Measurements from ENCODE around the gene RPS10.

Gene RPS10

DNA sequence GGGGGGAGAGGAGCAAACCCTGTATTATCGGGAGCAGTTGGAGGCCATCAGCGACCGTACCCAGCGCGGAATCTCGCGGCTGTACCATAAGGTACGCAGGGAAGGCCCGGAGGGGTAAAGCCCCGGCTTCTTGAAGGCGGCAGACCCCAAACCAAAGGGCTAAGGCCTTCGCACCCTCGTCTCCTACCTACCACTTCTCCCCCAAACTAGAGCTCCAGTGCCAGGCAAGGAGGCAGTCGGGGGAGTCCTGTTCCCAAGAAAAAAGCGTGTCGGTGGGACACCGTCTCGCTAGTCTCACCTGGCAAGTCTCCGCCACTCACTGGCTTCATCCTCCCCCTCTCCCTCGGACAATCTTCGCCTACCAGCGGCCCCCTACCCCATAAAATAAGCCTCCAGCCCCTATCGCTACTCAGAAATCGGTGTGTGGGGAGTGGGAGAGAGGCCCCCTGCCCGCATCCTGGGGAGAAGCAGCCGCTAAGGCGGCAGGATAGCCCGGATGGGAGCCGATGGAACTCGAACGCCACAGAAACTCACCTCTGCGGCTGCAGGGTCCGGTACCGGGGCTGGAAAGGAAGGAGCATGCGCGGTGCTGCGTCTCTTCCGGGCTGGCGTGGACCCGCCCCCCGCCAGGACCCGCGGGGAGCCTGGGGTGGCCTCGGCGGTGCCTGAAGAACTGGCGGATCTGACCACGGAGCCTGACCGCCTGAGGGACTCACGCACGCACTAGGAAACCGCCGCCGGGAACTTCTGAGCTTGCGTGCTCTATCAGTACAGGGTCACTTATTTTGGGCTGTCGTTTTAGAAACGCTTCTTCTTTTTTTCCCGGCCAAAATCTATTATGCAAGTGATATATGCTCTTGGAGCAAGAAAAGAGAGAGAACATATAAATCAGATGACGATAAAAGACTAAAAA is at the start of gene RPS10:
RPS10 (minus strand) TSS at position 572 of the 913 bp plus-strand sequence. CDS start 848 bp downstream, outside the sequence.
- DNase-seq, result peak; percentile 96

DNA sequence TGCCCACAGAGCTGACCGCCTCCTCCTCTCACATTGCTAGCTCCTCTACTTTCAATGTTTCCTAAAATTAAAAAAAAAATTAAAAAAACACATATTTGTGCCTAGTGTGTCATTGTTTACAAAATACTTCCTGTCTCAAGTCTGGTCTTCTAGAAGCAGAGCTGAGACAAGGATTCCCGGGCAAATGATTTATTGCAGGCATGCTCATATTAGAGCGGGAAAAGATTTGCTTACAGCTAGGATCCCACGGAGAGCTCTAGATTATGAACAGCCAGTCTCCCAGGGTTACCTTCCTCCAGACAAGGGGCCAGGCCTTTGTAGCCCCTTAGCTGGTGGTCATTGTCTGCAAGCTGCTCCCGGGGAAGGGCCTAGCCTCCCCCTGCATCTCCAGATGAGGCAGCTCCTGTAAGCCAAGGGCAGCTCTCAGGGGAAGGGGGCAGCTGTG is 49.4 kb upstream of the RPS10 start:
- no peak for DNase-seq

- no peak for DNase-seq
Observed at GRCh38 chr6:34474754-34475153, 48.9 kb upstream of the RPS10 start.

GRCh38 chr6:34473967-34474366 is 48.1 kb upstream of the RPS10 start:
- DNase-seq, result no peak

- DNase-seq, result no peak
Observed at GRCh38 chr6:34472425-34472824, 46.6 kb upstream of the RPS10 start.

DNA sequence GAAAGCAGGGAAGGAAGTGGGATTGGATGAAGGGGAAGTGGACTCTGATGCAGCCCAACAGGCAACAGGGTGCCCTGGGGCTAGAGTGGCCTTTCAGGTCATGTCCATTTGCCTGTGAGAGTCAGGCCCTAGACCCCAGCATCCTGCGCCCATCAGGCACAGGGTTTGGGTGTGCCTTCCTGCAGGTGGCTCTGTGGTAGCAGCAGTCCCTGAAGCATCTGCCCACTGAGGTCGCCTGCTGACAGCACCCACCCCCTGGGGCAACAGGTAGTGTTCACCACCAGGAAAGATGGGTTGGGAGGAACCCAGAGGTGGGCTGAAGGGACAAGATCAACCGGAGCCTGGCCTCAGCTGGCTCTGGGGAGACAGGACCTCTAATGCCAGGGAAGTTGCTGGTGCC is 43.6 kb upstream of the RPS10 start:
- DNase-seq, result no peak

DNA sequence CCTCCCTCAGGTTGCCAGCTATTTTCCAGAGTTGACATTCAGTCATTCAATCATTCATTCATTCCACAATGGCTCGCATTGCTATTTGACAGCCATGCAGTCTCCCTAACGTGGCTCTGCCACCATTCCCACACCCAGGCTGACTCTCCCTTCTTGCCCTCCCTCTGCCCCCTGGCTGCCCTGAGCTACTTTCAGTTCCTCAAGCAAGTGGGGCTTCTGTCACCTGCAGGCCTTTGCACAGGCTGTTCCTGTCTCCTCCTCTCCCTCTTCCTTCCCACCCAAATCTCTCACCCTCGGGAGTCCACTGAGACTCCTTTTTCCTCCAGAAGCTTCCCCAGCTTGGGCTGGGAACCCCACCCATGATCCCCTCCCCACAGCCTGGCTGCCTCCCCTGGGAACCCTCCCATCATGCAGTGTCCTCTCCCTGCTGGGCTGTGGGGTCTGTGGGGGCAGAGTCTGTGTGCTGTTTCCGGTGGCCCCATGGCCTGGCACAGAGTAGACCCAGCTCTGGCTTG is 42.6 kb upstream of the RPS10 start:
- no peak for DNase-seq

DNA sequence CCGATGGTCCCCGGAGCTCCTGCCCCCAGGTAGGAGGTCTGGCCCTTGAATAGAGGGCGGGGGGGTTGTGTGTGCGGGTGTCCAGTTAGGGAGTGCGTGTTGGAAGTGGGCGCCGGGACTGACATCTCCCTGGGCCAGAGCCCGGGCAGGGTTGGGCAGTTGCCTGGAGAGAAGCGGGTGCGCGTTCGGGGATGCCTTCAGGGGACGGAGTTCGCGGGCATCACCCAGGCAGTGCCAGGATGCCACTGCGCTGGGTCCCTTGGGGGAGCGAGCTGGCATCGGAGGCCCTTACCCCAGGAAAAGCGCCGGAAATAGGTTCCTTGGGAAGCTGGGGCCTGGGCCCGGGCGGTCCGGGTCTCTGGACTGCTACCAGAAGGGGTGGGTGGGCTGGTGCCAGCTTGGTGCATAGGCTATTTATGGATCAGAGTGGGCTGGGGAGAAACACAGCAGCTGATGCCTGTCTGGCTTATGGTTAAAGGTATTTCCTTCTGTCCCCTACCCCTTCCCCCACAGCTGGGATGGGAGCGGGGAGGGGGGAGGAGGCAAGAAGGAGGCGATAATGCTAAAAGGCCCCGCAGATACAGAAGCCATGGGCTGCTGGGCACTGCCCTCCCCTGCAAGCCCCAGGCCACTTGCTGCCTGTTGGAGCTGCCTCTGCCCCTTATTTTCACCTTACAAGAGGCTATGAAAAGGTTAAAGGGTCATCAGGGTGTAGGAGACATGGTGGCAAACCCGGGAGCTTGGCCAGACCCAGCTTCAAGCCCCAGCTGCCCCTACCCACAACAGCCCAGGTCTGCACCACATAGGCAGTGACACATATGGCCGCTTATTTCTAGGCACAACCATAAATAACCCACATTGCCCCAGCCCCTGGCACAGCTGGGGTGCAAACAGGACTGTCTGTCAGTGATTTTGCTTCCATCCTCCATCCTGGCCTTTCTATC is 40.6 kb upstream of the RPS10 start:
- DNase-seq, result no peak

DNA sequence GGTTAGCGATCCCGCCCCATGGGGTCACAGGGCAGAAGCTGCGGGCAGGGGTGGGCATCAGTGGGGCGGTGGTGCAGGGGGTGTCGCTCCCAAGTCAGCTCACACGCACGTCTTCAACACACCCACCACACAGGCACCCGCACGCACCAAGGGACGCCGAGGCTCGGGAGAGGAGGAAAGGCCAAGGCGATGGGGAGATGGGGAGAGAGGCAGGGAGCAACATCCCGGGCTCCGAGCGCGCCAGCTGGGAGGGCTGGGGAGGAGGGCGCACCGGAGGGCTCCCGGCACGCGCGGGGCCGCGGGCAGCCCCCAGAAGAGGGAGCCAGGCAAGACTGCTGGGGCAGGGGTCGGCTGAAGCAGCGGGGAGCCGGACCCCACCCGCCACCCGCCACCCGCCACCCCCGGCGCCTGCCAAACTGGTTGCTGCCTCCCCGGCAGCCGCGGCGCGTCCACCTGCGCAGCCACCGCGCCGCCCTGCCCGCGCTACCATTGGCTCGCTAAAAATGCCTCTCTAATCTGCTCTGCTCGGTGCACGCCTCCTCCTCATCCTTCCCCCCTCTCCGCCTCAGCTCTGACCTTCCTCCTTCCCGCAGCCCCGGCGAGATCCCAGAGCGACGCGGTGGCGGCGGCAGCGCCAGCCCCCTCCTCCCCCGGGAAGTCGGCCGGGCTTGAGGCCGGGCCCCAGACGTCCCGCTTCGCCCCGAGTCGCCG is 39.8 kb upstream of the RPS10 start, which contains the start of gene PACSIN1:
PACSIN1 (plus strand) TSS at position 546 of the 711 bp plus-strand sequence. CDS start 60,230 bp downstream, outside the sequence.
- no peak for DNase-seq

GRCh38 chr6:34463849-34464248 is 38.0 kb upstream of the RPS10 start:
- no peak for DNase-seq

- DNase-seq, result no peak
Observed at GRCh38 chr6:34463299-34463698, 37.4 kb upstream of the RPS10 start.

DNA sequence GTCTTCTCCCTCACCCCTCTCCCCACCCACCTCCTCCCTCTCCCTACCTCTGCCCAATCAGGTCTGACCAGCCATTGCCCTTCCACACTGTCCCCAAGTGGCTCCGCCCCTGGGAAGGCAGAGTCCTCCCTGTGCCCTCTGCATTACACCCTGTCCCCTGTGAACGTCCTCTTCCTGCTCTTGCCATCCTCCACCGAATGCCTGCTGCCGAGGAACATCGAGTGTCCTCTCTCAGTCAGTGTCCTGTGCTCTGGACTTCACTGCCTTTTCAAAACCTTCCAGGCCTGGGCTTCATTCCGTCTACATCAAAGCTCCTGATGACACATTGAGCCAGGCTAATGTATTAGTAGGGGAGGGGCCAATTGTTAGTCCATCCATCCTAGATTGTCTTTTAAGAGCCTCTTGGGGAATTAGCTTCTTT is 36.7 kb upstream of the RPS10 start:
- no peak for DNase-seq

- DNase-seq, result no peak
Observed at GRCh38 chr6:34462010-34462409, 36.1 kb upstream of the RPS10 start.

DNA sequence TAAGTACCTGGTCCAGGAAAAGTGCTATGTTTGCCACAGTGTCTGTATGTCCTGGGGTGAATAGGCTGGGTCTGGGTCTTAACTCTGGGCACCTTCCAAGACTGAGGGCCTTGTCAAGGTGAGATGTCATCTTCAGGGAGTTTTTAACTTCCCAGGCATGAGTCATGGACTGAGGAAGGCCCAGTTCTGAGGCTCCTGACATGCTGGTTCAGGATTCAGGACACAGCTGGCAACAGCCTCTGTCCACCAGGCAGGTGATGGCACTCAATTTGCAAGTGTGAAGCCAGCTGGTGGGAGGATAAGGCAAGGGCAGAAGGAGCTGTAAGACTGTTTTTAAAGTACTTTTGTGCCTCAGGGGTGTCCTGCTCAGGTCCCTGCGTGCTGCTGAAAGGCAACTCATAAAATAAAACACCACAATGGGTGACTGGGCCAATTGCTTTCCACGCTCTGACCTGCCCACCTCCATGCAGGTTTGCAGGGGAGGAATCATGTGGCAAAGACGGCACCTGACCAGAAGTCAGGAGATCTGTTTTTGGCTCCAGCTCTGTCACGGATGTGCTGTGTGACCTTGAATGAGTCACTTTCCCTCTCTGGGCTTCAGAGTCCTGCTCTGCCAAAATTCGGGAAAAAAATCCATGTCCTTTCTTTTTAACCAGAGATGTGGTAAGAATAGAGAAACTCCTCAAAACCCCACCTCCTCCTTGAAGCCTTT is 35.1 kb upstream of the RPS10 start:
- DNase-seq, result no peak

DNA sequence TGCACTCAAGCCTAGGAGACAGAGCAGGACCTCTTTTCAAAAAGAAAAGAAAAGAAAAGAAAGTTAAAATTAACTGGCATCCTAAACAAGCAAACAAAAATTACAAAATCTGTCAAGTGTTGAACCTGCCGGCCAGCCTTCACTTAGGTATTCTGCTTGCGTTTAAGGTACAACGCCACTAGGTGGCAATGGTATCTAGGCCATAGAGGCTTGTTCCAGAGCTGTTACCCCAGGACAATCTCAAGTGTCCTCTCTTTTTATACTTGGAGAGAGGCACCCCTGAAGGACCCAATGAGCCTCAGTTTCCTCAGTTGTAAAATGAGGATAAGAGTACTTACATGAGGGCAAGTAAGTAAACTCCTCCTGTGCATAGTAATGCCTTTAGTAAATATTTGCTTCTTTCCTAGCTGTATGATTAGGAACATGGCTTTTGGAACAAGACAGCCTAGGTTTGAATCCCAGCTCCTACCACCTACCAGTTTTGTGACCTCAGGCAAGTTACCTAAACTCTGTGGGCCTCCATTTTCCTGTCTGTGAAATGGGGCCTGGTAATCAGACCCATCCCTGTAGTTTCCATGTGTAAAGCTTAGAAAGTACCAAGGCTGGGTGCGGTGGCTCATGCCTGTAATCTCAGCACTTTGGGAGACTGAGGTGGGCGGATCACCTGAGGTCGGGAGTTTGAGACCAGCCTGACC is 34.2 kb upstream of the RPS10 start:
- DNase-seq, result peak; percentile 70

DNA sequence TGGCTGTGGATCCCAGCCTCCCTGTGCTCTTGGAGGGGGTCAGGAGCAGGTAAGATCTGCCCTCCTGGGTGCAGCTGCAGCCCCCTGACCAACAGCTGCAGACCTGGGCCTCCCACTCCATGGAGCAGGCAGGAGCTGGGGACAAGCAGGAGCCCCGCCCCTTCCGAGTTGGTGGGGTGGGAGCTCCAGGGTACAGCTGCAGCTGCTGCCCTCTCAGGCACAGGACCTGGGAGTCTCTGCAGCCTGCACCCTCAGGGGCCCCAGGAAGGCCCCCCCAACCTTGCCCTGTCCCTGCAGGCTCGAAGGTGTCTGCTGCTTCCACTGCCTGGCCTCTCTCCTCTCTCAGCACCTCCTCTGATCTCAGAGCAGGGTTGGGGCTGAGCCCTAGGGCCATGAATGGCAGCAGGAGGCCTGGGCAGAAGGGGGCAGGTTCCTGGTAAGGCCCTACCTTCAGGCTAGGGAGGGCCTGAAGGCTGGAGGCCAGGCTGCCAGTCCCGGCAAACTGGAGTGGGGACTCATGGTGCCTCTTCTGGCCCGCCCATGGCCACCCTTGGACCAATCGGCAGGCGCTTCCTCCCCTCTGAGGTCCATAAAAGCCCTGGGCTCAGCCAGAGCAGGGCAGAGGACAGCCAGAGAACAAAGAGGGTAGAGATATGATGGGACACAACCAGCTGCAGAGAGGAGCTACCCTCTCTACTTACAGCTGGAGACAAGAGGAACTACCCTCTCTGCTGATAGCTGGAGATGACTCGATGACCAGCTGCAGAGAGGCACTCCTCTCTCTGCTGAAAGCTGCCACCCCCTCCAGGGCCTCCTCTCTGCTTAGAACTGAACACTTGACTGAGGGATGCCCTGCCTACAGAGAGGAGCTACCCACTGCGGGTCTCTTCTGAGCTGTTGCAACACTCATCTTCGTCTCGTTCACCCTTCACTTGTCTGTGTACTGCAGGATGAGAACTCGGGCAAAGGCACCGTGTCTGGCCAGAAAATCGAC is 32.2 kb upstream of the RPS10 start:
- DNase-seq, result no peak

DNA sequence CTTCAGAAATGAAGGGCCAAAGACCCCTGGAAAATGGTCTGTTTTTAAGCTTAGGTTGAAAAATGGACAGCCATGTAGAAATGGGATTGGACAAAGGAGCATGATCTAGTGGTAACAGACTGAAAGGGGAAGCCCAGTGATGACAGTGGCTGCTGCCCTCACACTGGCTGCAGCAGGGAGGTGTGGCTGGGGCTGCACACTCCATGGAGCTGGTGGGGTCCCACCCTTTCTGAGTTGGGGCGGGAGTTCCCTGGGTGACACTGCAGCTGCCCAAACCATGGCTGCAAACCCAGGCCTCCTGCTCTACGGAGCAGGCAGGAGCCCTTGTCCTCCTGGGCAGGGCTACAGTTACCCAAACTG is 31.5 kb upstream of the RPS10 start:
- no peak for DNase-seq

GRCh38 chr6:34455831-34456230 is 30.0 kb upstream of the RPS10 start:
- no peak for DNase-seq

DNA sequence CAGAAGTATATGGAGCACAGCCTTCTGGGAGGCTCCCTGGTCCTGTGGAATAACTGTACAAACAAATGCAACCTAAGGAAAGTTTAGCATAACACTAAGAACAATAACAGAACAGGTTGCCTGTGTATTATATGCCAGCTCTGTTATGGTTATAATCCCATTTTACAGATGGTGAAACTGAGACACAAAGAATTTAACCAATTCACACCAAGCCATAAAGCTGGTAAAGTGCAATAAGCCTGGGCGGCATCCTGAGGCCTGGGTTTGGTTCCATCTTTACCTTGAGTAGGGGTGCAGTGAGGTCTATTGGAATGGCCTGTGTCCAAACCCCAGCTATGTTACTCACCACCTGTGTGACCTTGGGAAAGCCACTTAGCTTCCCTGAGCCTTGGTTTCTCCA is 25.3 kb upstream of the RPS10 start:
- DNase-seq, result no peak

DNA sequence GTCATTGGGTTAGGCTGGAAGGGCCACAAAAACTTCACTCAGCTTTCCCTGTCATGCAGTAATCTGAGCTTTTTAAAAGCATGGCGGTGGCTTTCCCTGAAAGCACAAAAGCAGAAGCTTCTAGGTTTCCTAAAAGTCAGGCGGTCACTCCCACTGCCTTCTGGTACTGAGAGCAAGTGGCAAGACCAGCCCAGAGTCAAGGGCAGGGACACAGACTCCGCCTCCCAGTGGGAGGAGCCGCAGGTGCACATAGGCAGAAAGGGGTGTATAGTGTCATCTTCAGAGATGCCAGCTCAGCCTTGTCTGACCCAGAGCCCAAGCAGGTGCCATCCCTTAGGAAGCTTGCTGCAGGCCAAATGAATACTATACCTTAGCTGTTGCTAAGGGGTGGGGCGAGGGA is 22.0 kb upstream of the RPS10 start:
- DNase-seq, result no peak
